Small intestine (tissue), 7 donors: ENCODE data around the gene SPEN. TPM values are rescaled to one million over a fixed set of nuclear protein-coding genes. Genes with fewer than 3 reads are reported as not detected.
A peak's percentile ranks its signal among the peaks of the same experiment; 100 is the strongest.

Experiments
- DNase-seq, 2 donors: peaks; one replicate each; pipeline versions ENCODE4 v3.0.0 to v3.0.0-alpha.2; 2013
- FAIRE-seq: peaks from 2 replicates; lab custom pipeline; 2012; peaks lifted over from hg19 to GRCh38; lab: Jason Lieb, UNC
- H3K27ac ChIP-seq, 3 donors: one replicate each; pipeline ENCODE4 v1.5.1; 2013; ENCODE audit warnings: low read length in 2 of 3, mild to moderate bottlenecking in 2 of 3, control low read depth in 1 of 3, inconsistent platforms in 1 of 3, low read depth in 1 of 3, moderate library complexity in 1 of 3
- H3K27me3 ChIP-seq, 3 donors: one replicate each; pipeline ENCODE4 v1.6.1; 2013; ENCODE audit warnings: low read length in 3 of 3, inconsistent platforms in 1 of 3; ENCODE audit not compliant: control insufficient read depth in 3 of 3, insufficient read depth in 3 of 3
- H3K36me3 ChIP-seq, 3 donors: one replicate each; pipeline ENCODE4 v1.6.1; 2013; ENCODE audit warnings: low read length in 3 of 3, inconsistent platforms in 1 of 3, low read depth in 1 of 3, mild to moderate bottlenecking in 1 of 3, moderate library complexity in 1 of 3; ENCODE audit not compliant: control insufficient read depth in 3 of 3, insufficient read depth in 2 of 3
- H3K4me1 ChIP-seq, 3 donors: one replicate each; pipeline ENCODE4 v1.6.1; 2013; ENCODE audit warnings: low read length in 2 of 3, inconsistent platforms in 1 of 3, low read depth in 1 of 3, mild to moderate bottlenecking in 1 of 3, moderate library complexity in 1 of 3; ENCODE audit not compliant: control insufficient read depth in 3 of 3, insufficient read depth in 2 of 3
- H3K4me3 ChIP-seq, 3 donors: one replicate each; pipeline ENCODE4 v1.5.1; 2013; ENCODE audit warnings: low read length in 3 of 3, control low read depth in 1 of 3, inconsistent platforms in 1 of 3, low read depth in 1 of 3, mild to moderate bottlenecking in 1 of 3, moderate library complexity in 1 of 3
- H3K9me3 ChIP-seq, 2 donors: one replicate each; pipeline ENCODE4 v1.6.1; 2013; ENCODE audit warnings: low read depth in 1 of 2, low read length in 1 of 2; ENCODE audit not compliant: control insufficient read depth in 2 of 2, insufficient read depth in 1 of 2
- WGBS, 3 donors: extraction: QIAGEN DNeasy Blood & Tissue Kit; methylation state at CpG; one replicate each; pipeline ENCODE4 v1.1.7; 2013; 5-methylcytosine and 5-hydroxymethylcytosine counted together
- polyA plus RNA-seq, 4 donors: library from polyadenylated mRNA; stranded (reverse) in 3 of 4; unstranded in 1 of 4; fragments of 200-250 nt in 3 of 4; fragments of 120-200 nt in 1 of 4; gene quantifications; one replicate each; pipeline versions ENCODE4 v1.2.1 to v1.2.3, GENCODE V29; 2013
- donor health status: healthy with polysubstance abuse.
- donor health status: control.
- donor health status: control.
- donor health status: Bipolar disorder and iron deficiency.
- donor health status: healthy.

SPEN gene
- polyA plus RNA-seq, 4 donors: 12.2 to 48.8 (median 15.9) TPM

DNA sequence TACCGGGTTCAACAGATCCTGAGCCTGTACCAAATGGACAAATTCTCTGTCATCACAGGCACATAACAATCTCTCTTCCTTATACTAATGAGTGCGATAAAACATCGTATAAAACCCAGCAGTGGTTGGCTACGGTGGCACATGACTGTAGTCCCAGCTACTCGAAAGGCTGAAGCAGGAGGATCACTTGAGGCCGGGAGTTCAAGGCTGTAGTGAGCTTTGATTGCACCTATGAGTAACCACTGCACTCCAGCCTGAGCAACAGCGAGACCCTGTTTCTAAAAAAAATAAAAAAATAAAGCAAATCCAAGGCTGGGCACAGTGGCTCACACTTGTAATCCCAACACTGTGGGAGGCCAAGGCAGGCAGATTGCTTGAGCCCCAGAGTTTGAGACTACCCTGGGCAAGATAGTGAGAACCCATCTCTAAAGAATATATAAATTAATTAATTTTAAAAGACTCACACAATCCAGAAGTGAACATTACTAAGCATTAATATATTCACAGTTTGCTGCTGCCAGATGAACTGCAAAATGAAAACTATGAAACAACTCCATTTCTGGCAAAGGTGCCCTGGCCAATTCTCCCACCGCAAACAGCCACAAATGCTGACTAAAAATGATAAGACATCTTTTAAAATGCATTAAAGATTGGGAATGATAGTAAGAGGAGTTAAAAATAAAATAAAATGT, 115.3 kb downstream of the SPEN start:
- no peak overlapping the region for H3K27ac ChIP-seq
- FAIRE-seq (no peak), DNase-seq (no peak)
- no peak overlapping the region for H3K4me3 ChIP-seq
- no peaks in the 10 kb centered on the region for H3K27me3 ChIP-seq
- H3K9me3 ChIP-seq: no peaks in the 10 kb centered on the region
- WGBS, 3 donors: 88 to 91% (median 90%) methylated on average over 8 of the region's 8 CpGs
- H3K4me1 ChIP-seq: peaks cover 0 to 8% (median 0%) of the 10 kb centered on the region in 3 donors
- peaks cover 0 to 29% (median 2%) of the 10 kb centered on the region in 3 donors for H3K36me3 ChIP-seq

- Histone ChIP-seq H3K27me3 (no peaks in the 10 kb centered on the region), H3K9me3 (no peaks in the 10 kb centered on the region), H3K4me3 (no peak overlapping the region), H3K4me1 (peaks cover 0 to 8% (median 0%) of the 10 kb centered on the region in 3 donors), H3K36me3 (peaks cover 0 to 32% (median 2%) of the 10 kb centered on the region in 3 donors), H3K27ac (no peak overlapping the region)
- DNase-seq (no peak), FAIRE-seq (no peak)
Measured at GRCh38 chr1:15963363-15963967, 116.0 kb downstream of the SPEN start.

DNA sequence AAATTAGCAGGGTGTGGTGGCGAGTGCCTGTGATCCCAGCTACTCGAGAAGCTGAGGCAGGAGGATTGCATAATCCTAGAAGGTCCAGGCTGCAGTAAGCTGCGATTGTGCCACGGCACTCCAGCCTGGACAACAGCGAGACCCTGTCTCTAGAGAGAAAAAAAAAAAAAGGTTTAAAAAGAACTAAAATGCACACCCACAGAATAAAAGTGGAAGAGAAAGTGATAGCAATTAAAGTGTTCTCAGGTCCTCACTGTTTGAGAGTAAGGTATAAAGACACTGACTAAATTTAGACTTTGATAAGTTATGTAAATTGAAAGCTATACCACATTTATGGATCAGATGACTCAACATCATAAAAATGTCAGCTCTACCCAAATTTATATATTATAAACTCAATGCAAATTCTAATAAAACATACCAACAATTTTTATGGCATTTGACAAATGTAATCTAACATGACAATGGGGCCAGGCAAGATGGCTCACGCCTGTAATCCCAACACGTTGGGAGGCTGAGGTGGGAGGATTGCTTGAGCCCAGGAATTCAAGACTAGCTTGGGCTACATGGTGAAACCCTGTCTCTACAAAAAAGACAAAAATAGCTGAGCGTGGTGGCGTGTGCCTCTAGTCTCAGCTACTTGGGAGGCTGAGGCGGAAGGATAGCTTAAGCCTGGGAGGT, 116.6 kb downstream of the SPEN start:
- Histone ChIP-seq H3K4me1 (peaks cover 0 to 8% (median 0%) of the 10 kb centered on the region in 3 donors), H3K4me3 (no peak overlapping the region), H3K27me3 (no peaks in the 10 kb centered on the region), H3K27ac (no peak overlapping the region), H3K9me3 (peaks cover 0 to 4% of the 10 kb centered on the region in 2 donors), H3K36me3 (peaks cover 0 to 35% (median 2%) of the 10 kb centered on the region in 3 donors)
- no peak for DNase-seq
- 66 to 76% (median 69%) methylated on average over 10 of the region's 10 CpGs for WGBS, 3 donors
- FAIRE-seq: no peak

DNA sequence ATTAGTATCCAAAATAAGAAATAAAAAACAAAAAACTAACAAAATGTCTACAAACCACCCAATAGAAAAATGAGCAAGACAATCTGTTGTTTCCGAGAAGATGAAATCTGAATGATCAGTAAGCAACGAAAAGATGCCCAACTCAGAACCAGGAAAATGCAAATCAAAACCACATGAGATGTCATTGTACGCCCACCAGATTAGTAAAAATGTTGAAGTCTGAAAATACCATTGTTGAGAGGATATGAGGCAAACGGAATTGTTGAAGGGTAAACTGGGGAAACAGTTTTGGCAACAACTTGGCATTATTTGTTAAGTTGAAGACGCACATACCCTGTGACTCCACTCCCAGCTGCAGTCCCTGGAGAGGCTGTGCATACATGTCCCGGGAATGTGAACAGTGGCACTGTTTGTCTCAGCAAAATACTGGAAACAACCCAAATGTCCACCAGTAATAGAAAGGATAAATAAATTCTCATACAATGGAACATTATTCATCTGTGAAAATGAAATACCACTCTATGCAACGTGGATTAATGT, 117.8 kb downstream of the SPEN start:
- H3K9me3 ChIP-seq: peaks cover 0 to 12% of the 10 kb centered on the region in 2 donors
- DNase-seq (no peak), FAIRE-seq (no peak)
- peaks cover 0 to 41% (median 2%) of the 10 kb centered on the region in 3 donors for H3K36me3 ChIP-seq
- H3K4me3 ChIP-seq: no peak overlapping the region
- H3K4me1 ChIP-seq: peaks cover 0 to 8% (median 0%) of the 10 kb centered on the region in 3 donors
- H3K27ac ChIP-seq: peak overlapping the region in 1 of 3 donors; percentile 58
- H3K27me3 ChIP-seq: no peaks in the 10 kb centered on the region
- WGBS, 3 donors: 52 to 79% (median 67%) methylated on average over 7 of the region's 7 CpGs

DNA sequence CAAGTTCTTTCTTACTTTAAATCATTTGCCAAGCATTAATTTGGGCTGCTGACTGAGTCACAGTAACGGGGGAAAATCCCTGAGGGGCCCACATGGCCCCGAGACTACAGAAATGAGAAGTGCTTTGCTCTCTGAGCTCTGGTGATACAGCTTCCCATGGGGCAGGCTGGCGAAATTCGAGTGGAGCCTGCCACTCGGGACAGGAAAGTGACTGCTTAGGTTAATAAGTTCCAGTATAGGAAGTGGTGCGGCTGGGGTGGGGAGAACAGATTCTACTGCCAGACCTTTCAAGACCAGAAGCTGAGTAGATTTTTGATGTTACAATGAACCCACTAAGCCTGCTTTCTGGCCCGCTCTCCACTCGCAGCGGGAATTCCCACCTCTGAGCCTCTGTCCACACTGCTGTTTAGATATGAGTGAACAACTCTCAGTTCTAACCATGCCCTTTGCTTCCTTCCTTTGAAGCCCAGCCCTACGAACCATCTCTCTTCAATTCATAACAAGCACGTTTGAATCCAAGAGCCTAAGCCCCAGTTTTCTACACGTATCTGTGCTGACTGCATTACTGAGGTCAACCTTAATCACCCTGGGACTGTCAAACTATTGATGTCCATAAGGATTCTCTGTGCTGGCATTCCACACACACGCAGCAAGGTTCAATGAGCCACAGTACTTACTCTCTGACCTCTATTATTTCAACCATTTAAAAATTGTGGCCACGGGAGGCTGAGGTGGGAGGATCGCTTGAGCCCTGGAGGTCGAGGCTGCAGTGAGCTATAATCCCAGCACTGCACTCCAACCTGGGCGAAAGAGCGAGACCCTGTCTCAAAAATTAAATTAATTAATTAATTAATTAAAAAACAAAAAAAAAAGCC, 118.8 kb downstream of the SPEN start:
- WGBS, 3 donors: 57 to 78% (median 61%) methylated on average over 18 of the region's 18 CpGs
- DNase-seq: peak in 1 of 2 donors; percentile 10

DNA sequence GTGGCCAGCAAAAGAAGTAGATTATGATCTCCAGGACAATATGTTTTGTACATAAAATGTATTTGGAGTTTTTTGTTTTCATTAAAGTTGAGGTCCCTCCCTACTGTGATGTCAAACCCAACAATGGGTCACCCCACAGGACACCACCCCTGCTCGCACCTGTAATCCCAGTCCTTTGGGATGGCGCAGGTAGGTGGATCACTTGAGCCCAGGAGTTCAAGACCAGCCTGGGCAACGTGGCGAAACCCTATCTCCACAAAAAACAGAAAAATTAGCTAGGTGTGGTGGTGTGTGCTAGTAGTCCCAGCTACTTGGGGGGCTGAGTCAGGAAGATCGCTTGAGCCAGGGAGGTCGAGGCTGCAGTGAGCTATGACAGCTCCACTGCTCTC, 119.4 kb downstream of the SPEN start:
- no peak overlapping the region for H3K27ac ChIP-seq

More for the DNA sequence above, 118.8 kb downstream of the SPEN start:
- H3K4me3 ChIP-seq: no peak overlapping the region
- peaks cover 0 to 12% of the 10 kb centered on the region in 2 donors for H3K9me3 ChIP-seq
- H3K36me3 ChIP-seq: peaks cover 0 to 41% (median 2%) of the 10 kb centered on the region in 3 donors
- H3K4me1 ChIP-seq: peaks cover 0 to 8% (median 0%) of the 10 kb centered on the region in 3 donors
- no peaks in the 10 kb centered on the region for H3K27me3 ChIP-seq
- FAIRE-seq: no peak
- H3K27ac ChIP-seq: peak overlapping the region in 1 of 3 donors; percentile 81

DNA sequence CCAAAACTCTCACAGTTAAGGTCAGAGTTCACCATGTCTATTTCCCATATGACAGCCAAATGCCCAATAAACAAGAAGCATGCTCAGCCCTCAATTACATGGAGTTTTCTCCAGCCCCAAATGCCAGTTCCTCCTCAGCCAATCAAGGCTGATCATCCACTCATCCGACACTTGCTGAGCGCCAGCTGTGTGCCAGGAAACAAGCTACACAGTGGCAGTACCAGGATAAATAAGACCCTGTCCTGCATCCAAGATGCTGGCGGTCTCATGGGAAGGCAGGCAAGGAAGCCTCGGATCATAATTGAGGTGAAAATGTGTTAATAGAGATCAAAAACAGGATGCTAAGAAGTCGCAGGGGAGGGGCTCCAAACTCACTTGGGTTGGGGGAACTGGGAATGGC, 120.7 kb downstream of the SPEN start:
- 92 to 94% (median 93%) methylated on average over 5 of the region's 5 CpGs for WGBS, 3 donors
- H3K9me3 ChIP-seq: peaks cover 0 to 16% of the 10 kb centered on the region in 2 donors
- no peak overlapping the region for H3K4me3 ChIP-seq
- peaks cover 0 to 8% (median 0%) of the 10 kb centered on the region in 3 donors for H3K4me1 ChIP-seq
- no peak overlapping the region for H3K27ac ChIP-seq
- no peaks in the 10 kb centered on the region for H3K27me3 ChIP-seq
- peaks cover 5 to 45% (median 8%) of the 10 kb centered on the region in 3 donors for H3K36me3 ChIP-seq
- no peak for FAIRE-seq
- no peak for DNase-seq

More for the DNA sequence above, 119.4 kb downstream of the SPEN start:
- Histone ChIP-seq H3K4me3 (no peak overlapping the region), H3K4me1 (peaks cover 0 to 8% (median 0%) of the 10 kb centered on the region in 3 donors), H3K27me3 (no peaks in the 10 kb centered on the region), H3K9me3 (peaks cover 0 to 12% of the 10 kb centered on the region in 2 donors), H3K36me3 (peaks cover 0 to 40% (median 3%) of the 10 kb centered on the region in 3 donors)
- no peak for DNase-seq
- WGBS, 3 donors: 96 to 98% (median 96%) methylated on average over 6 of the region's 6 CpGs
- FAIRE-seq: no peak
